Anterior cingulate cortex (tissue), 58 donors: ENCODE measurements around the gene SEL1L3.

Experiments used
- DNase-seq, 58 donors: peaks; one replicate each; lab custom pipeline; 2025; lab: John Stamatoyannopoulos, UW

The SEL1L3 gene

DNA sequence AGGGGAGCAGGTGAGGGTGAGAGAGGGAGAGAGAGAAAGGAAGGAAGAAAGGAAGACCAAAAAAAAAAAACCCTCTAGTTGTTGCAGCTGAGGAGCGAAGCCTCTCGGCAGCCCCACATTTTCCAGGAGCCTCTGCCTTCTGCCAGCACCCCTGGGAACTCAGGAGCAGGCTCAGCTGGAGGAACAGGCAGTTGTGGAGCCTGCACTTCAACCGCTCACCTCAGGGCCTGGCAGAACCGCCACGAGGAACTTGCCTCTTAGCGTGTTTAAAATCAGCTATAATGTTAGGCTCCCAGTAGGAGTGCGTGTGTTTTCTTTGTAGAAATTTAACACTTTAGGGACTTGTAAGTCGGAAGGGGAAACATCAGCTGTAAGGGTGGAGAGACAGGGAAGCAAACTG lies 65.7 kb downstream of the SEL1L3 start:
- no peak for DNase-seq

DNA sequence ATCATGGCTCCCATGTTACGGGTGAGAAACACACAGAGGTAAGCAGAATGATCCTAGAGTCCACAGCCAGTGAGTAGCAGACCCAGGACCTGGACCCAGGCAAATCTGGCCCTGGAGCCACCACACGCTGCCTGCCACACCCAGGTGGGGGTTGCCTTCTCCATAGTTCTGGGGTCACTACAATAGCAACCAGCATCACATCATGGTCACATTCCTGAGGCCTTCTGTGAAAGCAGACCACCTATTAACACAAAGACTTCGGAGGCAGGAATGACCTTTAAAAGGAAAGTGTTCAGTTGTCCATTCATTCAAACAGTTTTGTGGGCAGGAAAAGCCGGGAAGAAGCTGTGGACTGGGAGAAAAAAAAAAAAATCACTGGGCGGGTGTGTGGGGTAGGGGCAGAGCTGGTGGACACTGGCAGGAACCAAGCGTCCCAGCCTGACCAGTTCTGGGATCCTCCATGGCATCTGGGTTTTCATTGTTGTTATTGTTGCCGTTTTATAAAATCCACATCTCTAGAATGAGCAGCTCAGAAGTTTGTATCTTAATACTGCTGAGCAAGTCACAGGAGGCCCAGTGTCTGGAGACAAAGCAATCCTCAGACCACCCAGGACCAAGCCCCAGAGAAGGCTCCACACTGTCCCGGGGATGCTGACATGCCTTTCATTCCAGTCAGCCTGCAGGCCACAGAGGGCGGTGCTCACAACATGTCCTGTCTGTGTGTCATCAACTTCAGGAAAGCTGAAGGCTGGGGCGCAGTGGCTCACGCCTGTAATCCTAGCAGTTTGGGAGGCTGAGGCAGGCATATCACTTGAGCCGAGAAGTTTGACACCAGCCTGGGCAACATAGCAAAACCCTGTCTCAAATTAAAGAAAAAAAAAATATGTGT lies 67.0 kb downstream of the SEL1L3 start:
- no peak for DNase-seq

GRCh38 chr4:25795091-25795490 lies 67.7 kb downstream of the SEL1L3 start:
- no peak for DNase-seq

DNA sequence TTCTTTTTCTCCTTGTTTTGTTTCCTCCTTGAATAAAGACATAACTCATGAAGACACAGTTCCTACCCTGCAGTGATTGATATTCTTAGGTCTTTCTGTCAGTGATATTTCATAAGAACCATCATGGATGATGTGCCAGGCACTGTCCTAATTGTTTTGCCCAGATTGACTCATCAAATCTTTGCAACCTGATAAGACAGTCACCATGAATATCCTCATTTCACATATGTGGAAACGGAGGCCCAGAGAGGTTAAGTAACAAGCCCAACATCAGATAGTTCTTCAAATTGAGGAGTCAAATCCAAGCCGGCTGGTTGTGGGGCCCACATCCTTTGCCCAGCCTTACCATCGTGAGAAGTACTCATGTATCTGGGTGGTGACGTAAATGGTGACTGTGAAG lies 69.9 kb downstream of the SEL1L3 start:
- DNase-seq = no peak

- no peak for DNase-seq
Measured at GRCh38 chr4:25792200-25792791, 70.5 kb downstream of the SEL1L3 start.

GRCh38 chr4:25790024-25790423 lies 72.8 kb downstream of the SEL1L3 start:
- no peak for DNase-seq

DNA sequence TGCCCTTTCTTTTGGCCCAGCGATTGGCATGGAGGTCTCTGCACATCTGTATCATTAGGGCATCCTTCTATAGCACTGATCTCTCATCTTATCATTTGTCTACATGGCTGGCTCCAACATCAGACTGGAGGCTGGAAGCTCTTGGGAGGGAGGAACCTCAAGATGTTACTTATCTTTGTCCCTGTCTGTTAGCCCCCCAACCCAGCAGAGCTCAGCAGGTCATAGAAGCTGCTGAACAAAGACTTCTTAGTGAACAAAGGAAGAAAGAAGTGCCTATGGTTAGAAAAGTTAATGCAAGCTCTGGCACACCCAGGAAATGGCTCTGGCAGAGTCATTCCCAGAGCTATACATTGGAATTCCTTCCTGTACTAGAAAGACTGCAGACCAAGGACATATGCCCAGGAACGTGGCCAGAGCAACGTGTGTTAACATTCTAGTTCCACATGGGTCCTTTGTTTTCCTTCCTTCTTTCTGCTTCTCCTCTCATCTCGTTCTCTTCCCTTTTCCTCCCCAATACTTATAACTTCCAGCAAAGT lies 74.0 kb downstream of the SEL1L3 start:
- no peak for DNase-seq

DNA sequence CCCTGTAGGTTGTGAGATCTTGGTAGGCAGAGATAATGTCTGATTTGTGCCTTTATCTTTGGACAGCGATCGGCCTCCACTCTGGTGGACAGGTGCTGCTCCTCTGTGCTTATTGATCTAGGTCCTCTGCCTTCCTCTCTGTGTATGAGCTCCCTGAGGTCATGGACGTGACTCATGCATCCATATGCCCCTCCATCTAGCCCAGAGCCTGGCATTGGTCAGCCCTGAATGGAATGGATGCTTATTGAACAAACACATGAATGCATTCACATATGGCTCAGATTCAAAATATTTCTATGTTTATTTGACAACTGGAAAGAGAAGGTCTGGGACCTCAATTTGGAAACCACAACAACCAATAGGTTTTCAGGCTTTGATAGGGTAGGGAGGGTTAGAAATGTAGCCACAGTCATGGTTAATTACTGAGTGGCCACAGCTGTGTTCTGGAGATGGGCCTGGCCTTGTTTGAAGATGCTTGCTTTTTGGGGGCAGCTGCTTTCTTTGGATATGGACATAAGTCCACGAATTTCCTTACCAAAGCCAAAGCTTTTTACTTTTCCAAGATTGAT lies 76.2 kb downstream of the SEL1L3 start:
- no peak for DNase-seq

DNA sequence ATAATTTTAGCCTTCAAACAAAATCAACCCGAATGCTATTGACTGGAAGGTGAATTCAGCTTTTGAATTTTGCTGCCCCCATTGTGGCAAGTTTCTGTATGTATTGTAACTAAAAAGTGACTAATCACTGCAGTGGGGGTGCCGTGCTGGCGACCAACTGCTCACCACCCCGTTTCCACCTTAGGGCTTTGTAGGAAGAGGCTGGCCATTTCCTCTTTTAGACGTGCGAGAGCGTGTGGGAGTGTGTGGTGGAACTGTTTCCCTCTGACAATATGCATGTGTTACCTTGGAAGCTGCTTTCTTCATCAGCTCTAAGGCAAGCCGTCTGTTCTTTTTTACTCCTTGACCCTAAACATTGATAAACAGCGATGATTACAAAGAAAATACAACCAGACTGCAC lies 78.8 kb downstream of the SEL1L3 start:
- DNase-seq = peak in 4 of 58 donors; percentile 9 to 33 (median 16)

DNA sequence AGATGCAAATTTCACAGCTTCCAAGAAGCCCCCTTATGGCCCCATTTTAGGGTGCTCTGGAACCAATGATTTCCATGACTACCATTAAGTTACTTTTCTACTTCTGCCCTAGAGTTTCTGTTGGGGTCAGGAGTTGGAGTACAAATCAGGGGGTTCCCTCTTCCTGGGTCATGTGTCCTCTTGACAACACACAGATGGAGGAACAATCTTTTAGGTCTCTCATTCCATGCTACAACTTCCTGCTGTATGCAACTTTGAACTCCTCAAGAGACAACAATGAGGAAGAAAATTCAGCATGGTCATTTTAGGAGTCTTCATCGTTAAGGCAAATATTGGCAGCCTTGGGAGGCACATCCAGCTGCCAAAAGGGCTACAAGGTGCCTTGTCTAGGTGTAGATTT lies 79.7 kb downstream of the SEL1L3 start:
- DNase-seq = no peak

- DNase-seq = no peak
Measured at GRCh38 chr4:25782482-25782881, 80.3 kb downstream of the SEL1L3 start.

GRCh38 chr4:25779021-25779420 lies 83.8 kb downstream of the SEL1L3 start:
- DNase-seq = no peak

DNA sequence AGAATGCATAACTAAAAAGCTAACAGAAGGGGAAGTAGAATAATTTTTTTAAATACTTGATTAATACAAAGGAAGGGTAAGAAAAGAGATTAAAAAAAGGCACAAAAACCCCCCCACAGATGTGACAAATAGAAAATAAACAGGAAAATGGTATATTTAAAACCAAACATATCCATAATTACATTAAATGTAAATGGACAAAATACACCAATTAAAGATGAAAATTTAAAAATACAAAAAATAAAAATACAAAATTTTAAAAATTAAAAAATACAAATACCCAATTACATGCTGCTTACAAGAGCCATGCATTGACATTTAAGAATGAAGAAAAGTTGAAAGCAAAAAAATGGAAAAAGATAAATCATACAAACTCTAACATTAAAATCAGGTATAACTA lies 86.0 kb downstream of the SEL1L3 start:
- DNase-seq = no peak

DNA sequence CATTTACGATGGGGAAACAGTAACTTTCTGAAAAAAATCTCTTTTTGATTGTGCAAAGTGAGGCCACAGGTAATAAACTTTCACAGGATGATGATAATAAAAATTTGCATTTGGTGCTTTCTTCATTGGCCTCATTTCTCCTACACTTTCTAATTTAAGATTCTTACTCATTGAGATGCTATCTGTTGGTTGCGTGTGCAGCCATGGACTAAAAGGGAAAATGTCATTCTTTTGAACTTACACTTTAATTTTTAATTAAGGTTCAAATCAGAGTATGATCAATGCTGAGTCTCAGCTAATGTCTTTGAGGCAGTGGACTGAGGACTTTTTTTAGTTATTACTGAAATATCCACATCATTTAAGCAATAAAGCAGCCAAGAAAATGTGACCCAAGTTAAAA lies 87.6 kb downstream of the SEL1L3 start:
- DNase-seq = no peak

DNA sequence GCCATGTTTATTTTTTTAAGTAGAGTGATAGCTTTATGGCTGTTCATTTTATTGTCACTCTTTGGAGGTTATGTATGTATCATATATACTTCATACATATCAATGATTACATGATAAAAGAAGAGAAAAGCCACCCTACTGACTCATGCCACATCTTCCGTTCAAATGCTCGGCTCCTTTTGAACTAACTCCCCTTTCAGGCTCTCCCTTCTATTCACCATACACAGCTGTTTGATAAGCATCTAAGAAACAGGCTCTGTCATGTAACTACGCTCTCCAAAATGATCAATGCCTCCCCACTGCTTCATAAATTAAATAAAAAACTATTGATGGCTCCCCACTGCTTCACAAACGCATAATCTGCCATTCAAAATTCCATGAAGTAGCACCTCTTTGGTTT lies 89.4 kb downstream of the SEL1L3 start:
- DNase-seq = no peak

GRCh38 chr4:25771672-25772071 lies 91.1 kb downstream of the SEL1L3 start:
- no peak for DNase-seq

DNA sequence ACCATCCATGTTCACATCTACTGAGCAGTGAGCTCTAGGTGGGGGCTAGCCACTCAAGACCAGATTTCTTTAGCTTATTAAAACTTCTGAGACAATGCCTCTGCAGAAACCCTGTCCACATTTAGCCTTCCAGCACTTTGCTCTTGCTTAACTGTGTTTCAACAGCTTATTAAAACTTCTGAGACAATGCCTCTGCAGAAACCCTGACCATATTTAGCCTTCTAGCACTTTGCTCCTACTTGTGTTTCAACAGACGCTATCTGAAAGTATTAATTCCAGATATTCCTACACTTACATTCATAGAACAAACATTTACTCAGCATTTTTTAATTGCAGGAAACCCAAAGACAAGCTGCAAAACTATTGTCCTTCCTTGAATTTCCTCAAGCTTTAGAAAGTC lies 91.9 kb downstream of the SEL1L3 start:
- DNase-seq = no peak

DNA sequence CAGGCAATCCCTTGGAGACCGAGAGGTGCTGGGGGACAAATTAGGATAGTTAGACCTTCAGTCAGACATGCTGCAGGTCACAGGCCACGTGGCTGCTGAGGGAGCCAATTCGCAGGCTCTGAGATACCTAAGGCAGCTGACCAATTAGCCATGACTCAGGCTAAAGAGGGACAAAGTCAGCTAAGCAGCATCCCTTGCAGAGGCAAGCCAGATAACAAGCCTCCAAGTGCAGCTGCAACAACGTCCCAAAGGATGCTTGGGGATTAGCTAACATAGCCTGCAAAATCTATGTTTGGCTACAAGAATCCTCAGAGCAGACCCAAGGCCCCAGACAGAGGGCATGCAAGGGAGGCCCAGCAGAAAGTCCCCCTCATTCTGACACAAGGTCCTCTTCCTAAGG lies 93.5 kb downstream of the SEL1L3 start:
- peak in 1 of 58 donors; percentile 5 for DNase-seq

DNA sequence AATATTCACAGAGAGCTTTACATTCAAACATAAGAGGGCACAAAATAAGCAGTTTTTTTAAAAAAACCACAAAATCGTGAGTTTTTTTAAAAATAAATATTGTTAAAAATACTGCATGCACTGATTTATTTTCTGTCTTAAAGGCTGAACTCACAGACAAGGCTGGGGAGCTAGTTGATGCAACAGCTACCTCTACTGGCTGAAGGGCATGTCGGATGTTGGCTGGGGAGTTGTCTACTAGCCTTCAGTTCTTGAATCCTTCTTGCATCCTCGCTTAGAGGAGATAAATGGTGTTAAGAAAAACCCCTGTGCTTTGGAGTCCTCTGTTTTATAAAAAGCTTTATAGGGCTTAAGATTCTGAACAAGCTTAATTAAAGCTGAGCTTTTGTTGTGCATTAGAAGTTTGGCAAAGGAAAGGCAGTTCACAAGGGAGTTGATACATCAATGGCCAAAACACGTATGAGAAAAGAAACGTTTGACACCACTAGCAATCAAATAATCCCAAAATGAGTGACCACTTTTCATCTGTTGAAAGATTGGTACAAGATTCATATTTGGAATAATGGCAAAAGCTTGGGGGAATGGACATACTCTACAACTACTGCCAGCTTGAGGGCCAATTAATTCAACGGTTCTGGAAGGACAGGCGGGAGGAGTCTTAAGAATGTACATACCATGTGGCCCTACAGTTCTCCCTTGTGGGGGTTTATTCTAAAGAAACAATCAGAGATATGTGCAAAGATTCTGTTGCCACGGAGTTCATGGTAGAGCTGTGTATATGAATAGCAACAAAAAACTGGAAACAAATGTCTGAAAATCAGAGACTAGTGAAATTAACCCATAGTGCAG lies 94.7 kb downstream of the SEL1L3 start:
- DNase-seq = peak in 51 of 58 donors; percentile 1 to 82 (median 35)

DNA sequence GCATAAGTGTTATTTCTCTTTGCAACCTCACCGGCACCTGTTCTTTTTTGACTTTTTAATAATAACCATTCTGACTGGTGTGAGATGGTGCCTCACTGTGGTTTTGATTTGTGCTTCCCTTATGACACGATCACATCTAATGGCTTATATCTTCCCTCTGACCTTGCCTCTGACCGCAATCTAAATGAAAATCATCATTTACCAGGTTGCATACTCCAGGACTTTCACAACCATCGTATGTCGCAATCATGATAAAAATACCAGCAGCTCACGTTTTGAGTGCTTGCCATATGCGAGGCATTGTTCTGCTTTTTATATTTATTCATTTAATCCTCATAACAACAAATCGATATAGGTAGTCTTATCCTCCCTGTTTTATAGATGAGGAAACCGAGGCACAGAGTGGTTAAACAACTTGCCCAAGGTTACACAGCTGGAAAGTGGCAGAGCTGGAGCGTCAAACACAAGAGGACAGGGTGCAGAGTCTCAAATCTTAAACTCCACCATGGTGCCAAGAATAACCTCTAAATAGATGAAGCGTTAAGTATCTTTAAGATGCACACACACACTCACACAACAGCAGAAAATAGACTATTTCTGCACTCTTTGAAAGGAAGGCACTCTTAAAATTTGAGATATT lies 102.2 kb downstream of the SEL1L3 start:
- DNase-seq = no peak
